HepG2 (cell line): Measurements from ENCODE around the gene KLF15. TPM values are rescaled to one million over a fixed set of nuclear protein-coding genes. Genes with fewer than 3 reads are reported as not detected.

Experiments
- ATAD3A ChIP-seq: sonication (generic); formaldehyde crosslinking; IDR thresholded peaks from 2 replicates; pipeline ENCODE4 v1.4.0; 2020; ENCODE audit warnings: missing genetic modification reagents
- CENPBD1 ChIP-seq: sonication (generic); formaldehyde crosslinking; IDR thresholded peaks from 2 replicates; pipeline ENCODE4 v1.8.0; 2022; ENCODE audit warnings: missing genetic modification reagents, low read depth, mild to moderate bottlenecking, borderline replicate concordance
- FOXK1 ChIP-seq: sonication (generic); formaldehyde crosslinking; IDR thresholded peaks from 2 replicates; pipeline ENCODE4 v1.4.0; 2020; ENCODE audit warnings: low read depth, missing genetic modification reagents, borderline replicate concordance
- KLF15 ChIP-seq: sonication (generic); formaldehyde crosslinking; IDR thresholded peaks from 2 replicates; pipeline ENCODE4 v1.8.1; 2023; ENCODE audit warnings: borderline replicate concordance, mild to moderate bottlenecking, inconsistent platforms, missing genetic modification reagents, mixed read lengths
- MEF2D ChIP-seq: sonication (generic); formaldehyde crosslinking; IDR thresholded peaks from 2 replicates; pipeline ENCODE4 v1.5.1; 2020; ENCODE audit warnings: mild to moderate bottlenecking, missing genetic modification reagents
- MIXL1 ChIP-seq: IDR thresholded peaks from 2 replicates; pipeline ENCODE4 v1.6.1; 2016
- NFYC ChIP-seq: IDR thresholded peaks from 2 replicates; pipeline ENCODE4 v1.6.1; 2016; ENCODE audit warnings: missing genetic modification reagents, missing compliant biosample characterization
- PHF21A ChIP-seq: sonication (generic); formaldehyde crosslinking; IDR thresholded peaks from 2 replicates; pipeline ENCODE4 v1.5.0; 2020; ENCODE audit warnings: mild to moderate bottlenecking, missing genetic modification reagents
- ZBTB40 ChIP-seq, 2 experiments: fragments of 450-650 bp in 1 of 2; sonication (generic) in 1 of 2; formaldehyde crosslinking in 1 of 2; IDR thresholded peaks; 2 replicates each; pipeline versions ENCODE4 v1.6.1 to v1.8.0; 2016 to 2022; ENCODE audit warnings: antibody characterized with exemption in 1 of 2, mild to moderate bottlenecking in 1 of 2, missing genetic modification reagents in 1 of 2
- ZFP82 ChIP-seq: sonication (generic); formaldehyde crosslinking; IDR thresholded peaks from 2 replicates; pipeline ENCODE4 v1.5.1; 2020; ENCODE audit warnings: mild to moderate bottlenecking, missing genetic modification reagents, borderline replicate concordance
- ZNF878 ChIP-seq: sonication (generic); formaldehyde crosslinking; IDR thresholded peaks from 2 replicates; pipeline ENCODE4 v1.8.1; 2023; ENCODE audit warnings: mild to moderate bottlenecking, missing genetic modification reagents, moderate library complexity
- ZSCAN21 ChIP-seq: sonication (generic); formaldehyde crosslinking; IDR thresholded peaks from 2 replicates; pipeline ENCODE4 v1.8.0; 2022; ENCODE audit warnings: mild to moderate bottlenecking, missing genetic modification reagents, moderate library complexity, borderline replicate concordance
- polyA plus RNA-seq, 8 experiments: library from polyadenylated mRNA; depleted of rRNA in 3 of 8; stranded (reverse) in 7 of 8; unstranded in 1 of 8; fragments of >200 nt; fragmentation: Illumina TruSeq in 4 of 8; extraction: Trizol in 4 of 8; gene quantifications; 2 replicates each; pipeline versions ENCODE4 v1.2.1 to v1.2.3, GENCODE V29; 2011 to 2016; ENCODE audit warnings: low read depth in 4 of 8, missing spikeins in 1 of 8, mixed read lengths in 1 of 8; ENCODE audit not compliant: insufficient read depth in 1 of 8
- total RNA-seq, 5 experiments: library from RNA; depleted of rRNA; stranded (reverse); fragments of >200 nt; fragmentation: Illumina TruSeq; extraction: Trizol; gene quantifications; 2 replicates each; pipeline ENCODE4 v1.2.3, GENCODE V29; 2016; ENCODE audit warnings: low read depth in 1 of 5
- TF ChIP-seq, protein P1 (sequence below): sonication (generic); formaldehyde crosslinking; IDR thresholded peaks from 2 replicates; pipeline ENCODE4 v1.5.1; 2020; ENCODE audit warnings: mild to moderate bottlenecking, moderate library complexity, missing genetic modification reagents
- TF ChIP-seq, protein P2 (sequence below): sonication (generic); IDR thresholded peaks from 2 replicates; pipeline ENCODE4 v1.6.1; 2016; ENCODE audit warnings: low read depth, borderline replicate concordance
- TF ChIP-seq, protein P3 (sequence below): sonication (generic); formaldehyde crosslinking; IDR thresholded peaks from 2 replicates; pipeline ENCODE4 v1.4.0; 2020; ENCODE audit warnings: missing genetic modification reagents, borderline replicate concordance

The KLF15 gene
- total and polyA plus RNA-seq, 2 of the 13 experiments (the other 11 are each of a cell fraction or from before 2014, with no cell fraction given), result 7.1 to 7.8 TPM

- TF ChIP-seq ZBTB40 (IDR thresholded peaks at IDR 0.05) (no peak), ZBTB40 (CRISPR knock-in tag; IDR thresholded peaks at IDR 0.05) (no peak), PHF21A (CRISPR knock-in tag) (peak; percentile 98), ATAD3A (CRISPR knock-in tag) (no peak), KLF15 (CRISPR knock-in tag) (no peak), MEF2D (CRISPR knock-in tag) (no peak), ZFP82 (CRISPR knock-in tag) (no peak), ZSCAN21 (CRISPR knock-in tag) (peak; percentile 83; the same call in 1 of the 2 replicates), ZNF878 (peak; percentile 47; the same call in 1 of the 2 replicates), MIXL1 (CRISPR knock-in tag) (peak; percentile 49; the same call in 1 of the 2 replicates), FOXK1 (CRISPR knock-in tag) (peak; percentile 87), NFYC (CRISPR knock-in tag) (peak; percentile 67), CENPBD1 (no peak)
- TF ChIP-seq, protein P1, sequence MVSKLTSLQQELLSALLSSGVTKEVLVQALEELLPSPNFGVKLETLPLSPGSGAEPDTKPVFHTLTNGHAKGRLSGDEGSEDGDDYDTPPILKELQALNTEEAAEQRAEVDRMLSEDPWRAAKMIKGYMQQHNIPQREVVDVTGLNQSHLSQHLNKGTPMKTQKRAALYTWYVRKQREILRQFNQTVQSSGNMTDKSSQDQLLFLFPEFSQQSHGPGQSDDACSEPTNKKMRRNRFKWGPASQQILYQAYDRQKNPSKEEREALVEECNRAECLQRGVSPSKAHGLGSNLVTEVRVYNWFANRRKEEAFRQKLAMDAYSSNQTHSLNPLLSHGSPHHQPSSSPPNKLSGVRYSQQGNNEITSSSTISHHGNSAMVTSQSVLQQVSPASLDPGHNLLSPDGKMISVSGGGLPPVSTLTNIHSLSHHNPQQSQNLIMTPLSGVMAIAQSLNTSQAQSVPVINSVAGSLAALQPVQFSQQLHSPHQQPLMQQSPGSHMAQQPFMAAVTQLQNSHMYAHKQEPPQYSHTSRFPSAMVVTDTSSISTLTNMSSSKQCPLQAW, result peak; percentile 60
- TF ChIP-seq, protein P2, sequence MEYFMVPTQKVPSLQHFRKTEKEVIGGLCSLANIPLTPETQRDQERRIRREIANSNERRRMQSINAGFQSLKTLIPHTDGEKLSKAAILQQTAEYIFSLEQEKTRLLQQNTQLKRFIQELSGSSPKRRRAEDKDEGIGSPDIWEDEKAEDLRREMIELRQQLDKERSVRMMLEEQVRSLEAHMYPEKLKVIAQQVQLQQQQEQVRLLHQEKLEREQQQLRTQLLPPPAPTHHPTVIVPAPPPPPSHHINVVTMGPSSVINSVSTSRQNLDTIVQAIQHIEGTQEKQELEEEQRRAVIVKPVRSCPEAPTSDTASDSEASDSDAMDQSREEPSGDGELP, result peak; percentile 62; the same call in 1 of the 2 replicates
- TF ChIP-seq, protein P3, sequence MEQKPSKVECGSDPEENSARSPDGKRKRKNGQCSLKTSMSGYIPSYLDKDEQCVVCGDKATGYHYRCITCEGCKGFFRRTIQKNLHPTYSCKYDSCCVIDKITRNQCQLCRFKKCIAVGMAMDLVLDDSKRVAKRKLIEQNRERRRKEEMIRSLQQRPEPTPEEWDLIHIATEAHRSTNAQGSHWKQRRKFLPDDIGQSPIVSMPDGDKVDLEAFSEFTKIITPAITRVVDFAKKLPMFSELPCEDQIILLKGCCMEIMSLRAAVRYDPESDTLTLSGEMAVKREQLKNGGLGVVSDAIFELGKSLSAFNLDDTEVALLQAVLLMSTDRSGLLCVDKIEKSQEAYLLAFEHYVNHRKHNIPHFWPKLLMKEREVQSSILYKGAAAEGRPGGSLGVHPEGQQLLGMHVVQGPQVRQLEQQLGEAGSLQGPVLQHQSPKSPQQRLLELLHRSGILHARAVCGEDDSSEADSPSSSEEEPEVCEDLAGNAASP (CRISPR knock-in tag), result peak; percentile 23; the same call in 1 of the 2 replicates
Observed at GRCh38 chr3:126355777-126356372, 1.3 kb downstream of the KLF15 start (continued).
